HepG2 (cell line): Measurements from ENCODE around the gene STYX. TPM values are rescaled to one million over a fixed set of nuclear protein-coding genes. Genes with fewer than 3 reads are reported as not detected.

Experiments used
- ATAC-seq: fragments of 200-7000 bp; cut with Tn5 transposase; 3 replicates; pipeline ENCODE4 v1.9.1; 2020; ENCODE audit warnings: mild to moderate bottlenecking, moderate library complexity
- BruUV-seq: library from RNA; stranded (reverse); fragments of 400-500 nt; replicated peaks from 2 replicates; lab custom pipeline; 2021; lab: Mats Ljungman, UMichigan
- CTCF ChIA-PET: fragments of 300-600 bp; formaldehyde crosslinking; extraction: SDS; loops from one replicate; lab custom pipeline; 2021; ENCODE audit warnings: low total read pairs, inconsistent platforms, low intra/inter-chr PET ratio; lab: Yijun Ruan, JAX
- POLR2A ChIA-PET: fragments of 350-600 bp; sonication (Branson Sonifier 250); formaldehyde crosslinking; loops from one replicate; lab custom pipeline; 2020; ENCODE audit warnings: antibody characterized with exemption, inconsistent platforms; lab: Yijun Ruan, JAX
- DNase-seq: peaks from one replicate; pipeline ENCODE4 v3.0.0-alpha.2; 2015; ENCODE audit warnings: low spot score
- FAIRE-seq: peaks from 3 replicates; lab custom pipeline; 2011; peaks lifted over from hg19 to GRCh38; lab: Jason Lieb, UNC
- H2AFZ ChIP-seq: one replicate; pipeline ENCODE4 v1.6.1; 2011; ENCODE audit warnings: low read length, inconsistent platforms
- H3K27ac ChIP-seq: fragments of 300-600 bp; 3 replicates; pipeline ENCODE4 v1.8.0; 2011; ENCODE audit warnings: mixed run types, mild to moderate bottlenecking, mixed read lengths, low read length, inconsistent platforms; ENCODE audit not compliant: insufficient read depth; ENCODE audit errors: extremely low read length
- H3K27me3 ChIP-seq, 2 experiments: fragments of 200-600 bp in 1 of 2; 2 replicates in 1 of 2; 3 replicates in 1 of 2; pipeline versions ENCODE4 v1.6.0 to v1.8.0; 2011; ENCODE audit warnings: low read length in 2 of 2, mild to moderate bottlenecking in 2 of 2, moderate library complexity in 2 of 2, inconsistent platforms in 1 of 2; ENCODE audit not compliant: insufficient read depth in 2 of 2, control insufficient read depth in 1 of 2
- H3K36me3 ChIP-seq, 2 experiments: fragments of 200-600 bp in 1 of 2; replicated peaks in 1 of 2; 2 replicates in 1 of 2; 3 replicates in 1 of 2; pipeline versions ENCODE4 v1.5.1 to v1.8.0; 2011; ENCODE audit warnings: low read length in 2 of 2, inconsistent platforms in 1 of 2; ENCODE audit not compliant: insufficient read depth in 2 of 2, control insufficient read depth in 1 of 2
- H3K4me1 ChIP-seq: 2 replicates; pipeline ENCODE4 v1.5.1; 2012; ENCODE audit warnings: low read length, inconsistent platforms; ENCODE audit not compliant: insufficient read depth
- H3K4me2 ChIP-seq: 2 replicates; pipeline ENCODE4 v1.6.0; 2011; ENCODE audit warnings: low read depth, low read length, inconsistent platforms
- H3K4me3 ChIP-seq, 3 experiments: fragments of 200-600 bp in 1 of 3; sonication (generic), shearing (Covaris generic) in 1 of 3; replicated peaks in 1 of 3; 2 replicates each; pipeline ENCODE4 v1.5.1; 2011 to 2016; ENCODE audit warnings: low read length in 3 of 3, inconsistent platforms in 2 of 3, low read depth in 2 of 3, mild to moderate bottlenecking in 2 of 3, control low read depth in 1 of 3, mixed read lengths in 1 of 3; ENCODE audit not compliant: insufficient read depth in 1 of 3
- H3K79me2 ChIP-seq: one replicate; pipeline ENCODE4 v1.6.1; 2011; ENCODE audit warnings: low read length, inconsistent platforms; ENCODE audit not compliant: insufficient read depth
- H3K9ac ChIP-seq: 2 replicates; pipeline ENCODE4 v1.6.0; 2011; ENCODE audit warnings: mild to moderate bottlenecking, low read depth, low read length, inconsistent platforms; ENCODE audit not compliant: insufficient read depth
- H3K9me3 ChIP-seq: 2 replicates; pipeline ENCODE4 v1.5.1; 2012; ENCODE audit warnings: mild to moderate bottlenecking, low read length
- H4K20me1 ChIP-seq: 2 replicates; pipeline ENCODE4 v1.6.0; 2011; ENCODE audit warnings: inconsistent platforms, mild to moderate bottlenecking, low read length, moderate library complexity; ENCODE audit not compliant: insufficient read depth
- ASH2L ChIP-seq: fragments of 300-600, 200-600 bp; sonication (generic); IDR thresholded peaks from 2 replicates; pipeline ENCODE4 v1.7.0; 2017; ENCODE audit warnings: low read depth, mild to moderate bottlenecking, moderate library complexity, mixed read lengths, low read length; ENCODE audit not compliant: insufficient read length
- BCL6 ChIP-seq: IDR thresholded peaks from 2 replicates; pipeline ENCODE4 v1.6.1; 2016; ENCODE audit warnings: missing genetic modification reagents, missing compliant biosample characterization
- GZF1 ChIP-seq: sonication (generic); formaldehyde crosslinking; IDR thresholded peaks from 2 replicates; pipeline ENCODE4 v1.5.1; 2020; ENCODE audit warnings: mild to moderate bottlenecking, missing genetic modification reagents
- PREB ChIP-seq: sonication (generic); formaldehyde crosslinking; IDR thresholded peaks from 2 replicates; pipeline ENCODE4 v1.4.0; 2020; ENCODE audit warnings: missing genetic modification reagents
- RBM22 ChIP-seq: fragments of 200-400 bp; formaldehyde crosslinking; optimal IDR thresholded peaks from 2 replicates; pipeline ENCODE3; 2017; ENCODE audit warnings: mild to moderate bottlenecking, low read length, moderate library complexity
- ZFP1 ChIP-seq: IDR thresholded peaks from 2 replicates; pipeline ENCODE4 v1.6.1; 2016
- ZNF160 ChIP-seq: sonication (generic); formaldehyde crosslinking; IDR thresholded peaks from 2 replicates; pipeline ENCODE4 v1.8.0; 2022; ENCODE audit warnings: mild to moderate bottlenecking, inconsistent platforms, missing genetic modification reagents
- ZNF343 ChIP-seq: sonication (generic); formaldehyde crosslinking; IDR thresholded peaks from 2 replicates; pipeline ENCODE4 v1.4.0; 2020; ENCODE audit warnings: mild to moderate bottlenecking, missing genetic modification reagents
- ZNF382 ChIP-seq: sonication (generic); formaldehyde crosslinking; IDR thresholded peaks from 2 replicates; pipeline ENCODE4 v1.5.0; 2020; ENCODE audit warnings: missing genetic modification reagents, mild to moderate bottlenecking, borderline replicate concordance
- ZSCAN22 ChIP-seq: sonication (generic); formaldehyde crosslinking; IDR thresholded peaks from 2 replicates; pipeline ENCODE4 v1.4.0; 2020; ENCODE audit warnings: mild to moderate bottlenecking, missing genetic modification reagents
- WGBS: methylation state at CpG from one replicate; pipeline ENCODE4 v1.1.6; 2017; ENCODE audit warnings: low lambda C conversion rate; 5-methylcytosine and 5-hydroxymethylcytosine counted together
- in situ Hi-C: cut with HindIII; loops from 2 replicates; pipeline ENCODE4 v1.10.0; 2017; ENCODE audit warnings: low pct_unique_long_range_greater_than_20kb; ENCODE audit not compliant: extremely low pct_ligation_motif_present
- intact Hi-C: fragments of 100-400 bp; cut with micrococcal nuclease; formaldehyde crosslinking; loops from one replicate; pipeline ENCODE4 v1.10.0; 2022; ENCODE audit not compliant: unreplicated experiment
- polyA plus RNA-seq, 8 experiments: library from polyadenylated mRNA; depleted of rRNA in 3 of 8; stranded (reverse) in 7 of 8; unstranded in 1 of 8; fragments of >200 nt; fragmentation: Illumina TruSeq in 4 of 8; extraction: Trizol in 4 of 8; gene quantifications; 2 replicates each; pipeline versions ENCODE4 v1.2.1 to v1.2.3, GENCODE V29; 2011 to 2016; ENCODE audit warnings: low read depth in 4 of 8, missing spikeins in 1 of 8, mixed read lengths in 1 of 8; ENCODE audit not compliant: insufficient read depth in 1 of 8
- total RNA-seq, 5 experiments: library from RNA; depleted of rRNA; stranded (reverse); fragments of >200 nt; fragmentation: Illumina TruSeq; extraction: Trizol; gene quantifications; 2 replicates each; pipeline ENCODE4 v1.2.3, GENCODE V29; 2016; ENCODE audit warnings: low read depth in 1 of 5
- TF ChIP-seq, protein P1 (sequence below): sonication (generic); formaldehyde crosslinking; IDR thresholded peaks from 2 replicates; pipeline ENCODE4 v1.9.0; 2021; ENCODE audit warnings: missing genetic modification reagents, borderline replicate concordance
- TF ChIP-seq, protein P2 (sequence below): sonication (generic); formaldehyde crosslinking; IDR thresholded peaks from 2 replicates; pipeline ENCODE4 v1.8.1; 2023; ENCODE audit warnings: missing genetic modification reagents, mild to moderate bottlenecking, borderline replicate concordance

Gene STYX
- total and polyA plus RNA-seq, 2 of the 13 experiments (the other 11 are each of a cell fraction or from before 2014, with no cell fraction given), result 6.6 to 10.9 TPM

DNA sequence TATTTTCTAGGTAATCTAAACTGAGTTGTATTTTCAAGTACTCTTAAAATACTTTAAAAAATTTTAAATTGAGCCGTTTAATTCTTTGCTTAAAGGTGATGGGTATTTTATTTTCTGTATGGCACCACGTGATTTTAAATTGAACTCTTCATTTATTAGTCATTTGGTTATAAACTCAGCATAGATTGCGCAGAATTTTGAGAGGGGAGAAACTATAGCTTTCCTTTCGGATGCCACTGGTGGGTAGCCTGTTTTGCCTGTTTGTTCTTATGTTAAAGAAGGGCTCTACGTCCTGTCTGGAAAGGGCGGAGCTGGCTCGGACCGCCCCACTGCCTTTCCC, 411 bp upstream of the STYX start:
- no peaks in the 10 kb centered on the region; a peak in 1 of 5 replicates for H3K27me3 ChIP-seq
- no peak for TF ChIP-seq GZF1 (CRISPR knock-in tag)
- peak; percentile 1 for TF ChIP-seq ASH2L
- no peaks in the 10 kb centered on the region for H3K9me3 ChIP-seq
- H3K4me2 ChIP-seq, result peak overlapping the region; percentile 64
- ATAC-seq, result no peak
- no TSS peak for BruUV-seq
- ChIA-PET POLR2A (interaction anchor here (0.7 to 2.3 kb wide), 13 partner anchors 9 to 177 kb away, joined by 3 to 19 read pairs (median 4); partner anchors contain the start of genes ERO1A, GNPNAT1, GPR137C and PSMC6), CTCF (no interaction called here)
- intact Hi-C loops (loop anchor here (10.0 kb wide), 1 partner anchor 45 kb away; no protein-coding TSS in a partner anchor), in situ Hi-C loops (no loop called here)
- H3K79me2 ChIP-seq, result peaks cover 39% of the 10 kb centered on the region
- H3K4me1 ChIP-seq, result peaks cover 27% of the 10 kb centered on the region
- peak; percentile 84 for FAIRE-seq
- no peak overlapping the region for H2AFZ ChIP-seq
- H3K4me3 ChIP-seq, result peak overlapping the region; percentile 40 to 90 (median 51); a peak in 5 of 6 replicates
- 10% methylated on average over 7 of the region's 8 CpGs for WGBS
- no peak for DNase-seq
- peak overlapping the region; percentile 23 for H3K27ac ChIP-seq
- H3K9ac ChIP-seq, result no peak overlapping the region
- H3K36me3 ChIP-seq, result peaks cover 2 to 22% of the 10 kb centered on the region in 2 experiments; a peak in 4 of 5 replicates
- H4K20me1 ChIP-seq, result no peaks in the 10 kb centered on the region

GRCh38 chr14:52730709-52731111, 744 bp downstream of the STYX start:
- ChIA-PET POLR2A (interaction anchor here (1.6 to 2.3 kb wide), 4 partner anchors 23 to 61 kb away, joined by 3 to 19 read pairs (median 12); partner anchors contain the start of genes ERO1A, GNPNAT1 and PSMC6), CTCF (no interaction called here)
- Histone ChIP-seq H3K79me2 (peaks cover 43% of the 10 kb centered on the region), H3K27me3 (no peaks in the 10 kb centered on the region; a peak in 1 of 5 replicates), H3K27ac (peak overlapping the region; percentile 63), H3K4me3 (peak overlapping the region; percentile 90 to 99 (median 90)), H3K4me2 (peak overlapping the region; percentile 63), H3K36me3 (peaks cover 0 to 10% of the 10 kb centered on the region in 2 experiments; a peak in 3 of 5 replicates), H3K4me1 (peaks cover 35% of the 10 kb centered on the region), H3K9me3 (no peaks in the 10 kb centered on the region), H4K20me1 (no peaks in the 10 kb centered on the region), H3K9ac (peak overlapping the region; percentile 81), H2AFZ (no peak overlapping the region)
- FAIRE-seq, result peak; percentile 8
- no peak for DNase-seq
- WGBS, result 0% methylated on average over 8 of the region's 11 CpGs
- no peak for ATAC-seq
- intact Hi-C loops, result loop anchor here (2.0 kb wide), 1 partner anchor 60 kb away; the partner anchor contains the start of gene GNPNAT1
- in situ Hi-C loops, result no loop called here
- BruUV-seq, result no TSS peak
- TF ChIP-seq, protein P1, sequence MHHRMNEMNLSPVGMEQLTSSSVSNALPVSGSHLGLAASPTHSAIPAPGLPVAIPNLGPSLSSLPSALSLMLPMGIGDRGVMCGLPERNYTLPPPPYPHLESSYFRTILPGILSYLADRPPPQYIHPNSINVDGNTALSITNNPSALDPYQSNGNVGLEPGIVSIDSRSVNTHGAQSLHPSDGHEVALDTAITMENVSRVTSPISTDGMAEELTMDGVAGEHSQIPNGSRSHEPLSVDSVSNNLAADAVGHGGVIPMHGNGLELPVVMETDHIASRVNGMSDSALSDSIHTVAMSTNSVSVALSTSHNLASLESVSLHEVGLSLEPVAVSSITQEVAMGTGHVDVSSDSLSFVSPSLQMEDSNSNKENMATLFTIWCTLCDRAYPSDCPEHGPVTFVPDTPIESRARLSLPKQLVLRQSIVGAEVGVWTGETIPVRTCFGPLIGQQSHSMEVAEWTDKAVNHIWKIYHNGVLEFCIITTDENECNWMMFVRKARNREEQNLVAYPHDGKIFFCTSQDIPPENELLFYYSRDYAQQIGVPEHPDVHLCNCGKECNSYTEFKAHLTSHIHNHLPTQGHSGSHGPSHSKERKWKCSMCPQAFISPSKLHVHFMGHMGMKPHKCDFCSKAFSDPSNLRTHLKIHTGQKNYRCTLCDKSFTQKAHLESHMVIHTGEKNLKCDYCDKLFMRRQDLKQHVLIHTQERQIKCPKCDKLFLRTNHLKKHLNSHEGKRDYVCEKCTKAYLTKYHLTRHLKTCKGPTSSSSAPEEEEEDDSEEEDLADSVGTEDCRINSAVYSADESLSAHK (CRISPR knock-in tag), result no peak
- TF ChIP-seq ZFP1 (CRISPR knock-in tag) (no peak), PREB (no peak), ZNF343 (CRISPR knock-in tag) (no peak), ZSCAN22 (CRISPR knock-in tag) (no peak), RBM22 (no peak), BCL6 (CRISPR knock-in tag) (no peak), ZNF160 (no peak), ZNF382 (CRISPR knock-in tag) (no peak)
- TF ChIP-seq, protein P2, sequence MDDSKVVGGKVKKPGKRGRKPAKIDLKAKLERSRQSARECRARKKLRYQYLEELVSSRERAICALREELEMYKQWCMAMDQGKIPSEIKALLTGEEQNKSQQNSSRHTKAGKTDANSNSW, result no peak
